K562 (cell line): ENCODE data around the gene MYCT1. TPM values are rescaled to one million over a fixed set of nuclear protein-coding genes. Genes with fewer than 3 reads are reported as not detected.

Experiments
- ATAC-seq: fragments of 200-7000 bp; cut with Tn5 transposase; 3 replicates; pipeline ENCODE4 v1.9.1; 2020; ENCODE audit warnings: moderate library complexity
- Bru-seq: library from RNA; stranded (reverse); fragments of 400-500 nt; gene quantifications from one replicate; lab custom pipeline; 2021; lab: Mats Ljungman, UMichigan
- BruChase-seq, 2 experiments: library from RNA; stranded (reverse); fragments of 400-500 nt; gene quantifications; one replicate each; lab custom pipeline; 2021; lab: Mats Ljungman, UMichigan
- BruUV-seq: library from RNA; stranded (reverse); fragments of 400-500 nt; replicated peaks from 2 replicates; lab custom pipeline; 2021; lab: Mats Ljungman, UMichigan
- CTCF ChIA-PET: fragments of 300-600 bp; formaldehyde crosslinking; extraction: SDS; loops from one replicate; lab custom pipeline; 2021; ENCODE audit warnings: low intra/inter-chr PET ratio; lab: Yijun Ruan, JAX
- POLR2A ChIA-PET: fragments of 300-600, 350-650 bp; sonication (Branson Sonifier 250); formaldehyde crosslinking; extraction: SDS; loops from one replicate; lab custom pipeline; 2021; ENCODE audit warnings: antibody characterized with exemption, inconsistent platforms; lab: Yijun Ruan, JAX
- DNase-seq, 4 experiments: peaks; one replicate each; pipeline versions ENCODE4 v3.0.0 to v3.0.0-alpha.2; 2011 to 2018; ENCODE audit warnings: low spot score in 3 of 4, mixed read lengths in 3 of 4; ENCODE audit errors: extremely low read depth in 1 of 4
- FAIRE-seq: peaks from 2 replicates; lab custom pipeline; 2011; peaks lifted over from hg19 to GRCh38; lab: Jason Lieb, UNC
- H2AFZ ChIP-seq: 2 replicates; pipeline ENCODE4 v1.6.0; 2011; ENCODE audit warnings: low read depth, low read length, control low read depth, inconsistent platforms
- H3K27ac ChIP-seq: fragments of 200-600 bp; 3 replicates; pipeline ENCODE4 v1.8.0; 2011; ENCODE audit warnings: low read depth, mild to moderate bottlenecking, control low read depth, inconsistent platforms, low read length, moderate library complexity, mixed read lengths; ENCODE audit errors: extremely low read depth
- H3K27me3 ChIP-seq, 2 experiments: fragments of 300-600 bp in 1 of 2; 2 replicates in 1 of 2; 3 replicates in 1 of 2; pipeline versions ENCODE4 v1.6.0 to v1.8.0; 2011; ENCODE audit warnings: inconsistent platforms in 2 of 2, low read length in 2 of 2, mild to moderate bottlenecking in 1 of 2, mixed read lengths in 1 of 2, moderate library complexity in 1 of 2; ENCODE audit not compliant: control insufficient read depth in 2 of 2, insufficient read depth in 2 of 2
- H3K36me3 ChIP-seq: fragments of 300-600 bp; 3 replicates; pipeline ENCODE4 v1.8.0; 2011; ENCODE audit warnings: mild to moderate bottlenecking, low read length, inconsistent platforms; ENCODE audit not compliant: control insufficient read depth, insufficient read depth
- H3K4me1 ChIP-seq, 2 experiments: fragments of 200-600 bp in 1 of 2; replicated peaks in 1 of 2; 2 replicates in 1 of 2; 3 replicates in 1 of 2; pipeline versions ENCODE4 v1.5.1 to v1.8.0; 2011; ENCODE audit warnings: inconsistent platforms in 2 of 2, low read length in 2 of 2, mild to moderate bottlenecking in 1 of 2, mixed read lengths in 1 of 2, moderate library complexity in 1 of 2; ENCODE audit not compliant: control insufficient read depth in 2 of 2, insufficient read depth in 2 of 2
- H3K4me2 ChIP-seq: 2 replicates; pipeline ENCODE4 v1.6.1; 2011; ENCODE audit warnings: low read length, control low read depth, inconsistent platforms, mixed read lengths; ENCODE audit not compliant: insufficient read depth
- H3K4me3 ChIP-seq: fragments of 200-600 bp; sonication (generic), shearing (Covaris generic); 2 replicates; pipeline ENCODE4 v1.5.1; 2016; ENCODE audit warnings: control low read depth, inconsistent platforms
- H3K79me2 ChIP-seq: fragments of 200-600 bp; 3 replicates; pipeline ENCODE4 v1.8.0; 2011; ENCODE audit warnings: low read length, inconsistent platforms; ENCODE audit not compliant: control insufficient read depth, insufficient read depth
- H3K9ac ChIP-seq, 2 experiments: 2 replicates each; pipeline versions ENCODE4 v1.6.0 to v1.6.1; 2011; ENCODE audit warnings: low read depth in 2 of 2, low read length in 2 of 2, control low read depth in 1 of 2, inconsistent platforms in 1 of 2, mild to moderate bottlenecking in 1 of 2, mixed read lengths in 1 of 2; ENCODE audit not compliant: insufficient read depth in 1 of 2
- H3K9me1 ChIP-seq: one replicate; pipeline ENCODE4 v1.6.0; 2011; ENCODE audit warnings: inconsistent platforms, mild to moderate bottlenecking, low read length, moderate library complexity; ENCODE audit not compliant: control insufficient read depth, insufficient read depth
- H3K9me3 ChIP-seq: replicated peaks from 2 replicates; pipeline ENCODE4 v1.5.1; 2011; ENCODE audit warnings: low read depth, low read length, inconsistent platforms; ENCODE audit not compliant: control insufficient read depth, insufficient read depth
- H4K20me1 ChIP-seq: replicated peaks from 2 replicates; pipeline ENCODE4 v1.6.1; 2011; ENCODE audit warnings: low read length, inconsistent platforms, mixed read lengths; ENCODE audit not compliant: control insufficient read depth, insufficient read depth
- ARID1B ChIP-seq: fragments of 450-650 bp; IDR thresholded peaks from 2 replicates; pipeline ENCODE4 v1.6.1; 2016; ENCODE audit warnings: antibody characterized with exemption, mild to moderate bottlenecking, inconsistent platforms
- CHCHD3 ChIP-seq: fragments of 250-450 bp; sonication (Bioruptor Pico); IDR thresholded peaks from 2 replicates; pipeline ENCODE4 v2.1.2; 2022; ENCODE audit warnings: mild to moderate bottlenecking
- FUS ChIP-seq: fragments of 200-400 bp; formaldehyde crosslinking; optimal IDR thresholded peaks from 2 replicates; pipeline ENCODE3; 2017; ENCODE audit warnings: low read depth, low read length
- HDAC6 ChIP-seq: IDR thresholded peaks from 2 replicates; pipeline ENCODE4 v1.6.1; 2012; ENCODE audit warnings: low read depth, mild to moderate bottlenecking, control low read depth, inconsistent platforms, low read length, moderate library complexity
- NR1H2 ChIP-seq: sonication (generic); formaldehyde crosslinking; IDR thresholded peaks from 2 replicates; pipeline ENCODE4 v1.4.0; 2020; ENCODE audit warnings: mild to moderate bottlenecking, missing genetic modification reagents
- PHF20 ChIP-seq: fragments of 450-650 bp; IDR thresholded peaks from 2 replicates; pipeline ENCODE4 v1.6.1; 2018; ENCODE audit not compliant: partially characterized antibody
- RFX5 ChIP-seq: IDR thresholded peaks from 2 replicates; pipeline ENCODE4 v1.6.1; 2011; ENCODE audit warnings: low read depth, mild to moderate bottlenecking, improper control_type of control experiment, low read length
- WGBS: fragments of 100-300 bp; shearing (Covaris generic); methylation state at CpG from one replicate; pipeline ENCODE4 v1.1.6; 2016; ENCODE audit warnings: low coverage, mixed read lengths; ENCODE audit not compliant: insufficient coverage; ENCODE audit errors: missing lambda C conversion rate; 5-methylcytosine and 5-hydroxymethylcytosine counted together
- in situ Hi-C: fragments of 300-500 bp; cut with MboI; formaldehyde crosslinking; loops from 4 replicates; pipeline ENCODE4 v1.15.0; 2018; ENCODE audit warnings: inconsistent platforms, mixed read lengths
- intact Hi-C: fragments of 100-400 bp; cut with micrococcal nuclease; formaldehyde crosslinking; loops from 2 replicates; pipeline ENCODE4 v1.14.2; 2022
- long read RNA-seq, 3 experiments: library from polyadenylated mRNA in 2 of 3; library from RNA in 1 of 3; unstranded in 2 of 3; stranded (forward) in 1 of 3; transcript quantifications; one replicate each; pipeline ENCODE4 v2.0.0, GENCODE V29; 2019 to 2022
- polyA minus RNA-seq, 3 experiments: library from RNA; depleted of rRNA, polyadenylated mRNA; stranded (reverse); fragments of >200 nt; gene quantifications; 2 replicates each; pipeline ENCODE4 v1.2.3, GENCODE V29; 2011
- polyA plus RNA-seq, 8 experiments: library from polyadenylated mRNA; depleted of rRNA in 4 of 8; stranded (reverse) in 5 of 8; unstranded in 3 of 8; fragments of >200 nt; fragmentation: Nextera tagmentation in 2 of 8; fragmentation: Illumina TruSeq in 1 of 8; extraction: Ambion mirVana in 2 of 8; extraction: Trizol in 1 of 8; gene quantifications; 2 replicates each; pipeline versions ENCODE4 v1.2.1 to v1.2.3, GENCODE V29; 2011 to 2014; ENCODE audit warnings: inconsistent platforms in 1 of 8, missing spikeins in 1 of 8
- total RNA-seq, 7 experiments: library from RNA; depleted of rRNA in 6 of 7; stranded (reverse); fragments of >200 nt in 6 of 7; fragmentation: Illumina TruSeq in 2 of 7; extraction: Trizol in 2 of 7; gene quantifications; 2 replicates each; pipeline versions ENCODE4 v1.2.1 to v1.2.3, GENCODE V29; 2011 to 2021; ENCODE audit warnings: low replicate concordance in 1 of 7
- TF ChIP-seq, protein P1 (sequence below): IDR thresholded peaks from 2 replicates; pipeline ENCODE4 v1.6.1; 2011; ENCODE audit not compliant: insufficient read length; ENCODE audit errors: extremely low read depth

The MYCT1 gene, protein sequence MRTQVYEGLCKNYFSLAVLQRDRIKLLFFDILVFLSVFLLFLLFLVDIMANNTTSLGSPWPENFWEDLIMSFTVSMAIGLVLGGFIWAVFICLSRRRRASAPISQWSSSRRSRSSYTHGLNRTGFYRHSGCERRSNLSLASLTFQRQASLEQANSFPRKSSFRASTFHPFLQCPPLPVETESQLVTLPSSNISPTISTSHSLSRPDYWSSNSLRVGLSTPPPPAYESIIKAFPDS
- 0.16 TPM in 1 of 2 replicates, not detected in the other for total RNA-seq (2011; cell fraction: chromatin; rRNA removed; ENCODE audit: low replicate concordance)
- total RNA-seq (2011; cell fraction: nucleolus; rRNA removed): not detected in 2 replicates
- not detected in 2 replicates for total RNA-seq (2011; cell fraction: nucleoplasm; rRNA removed)
- total RNA-seq (2014; rRNA removed) (0.12 TPM in 1 of 2 replicates, not detected in the other), total RNA-seq (2014; rRNA removed; fragmentation: Illumina TruSeq; extraction: Trizol) (0.11 and 0.16 TPM in 2 replicates), total RNA-seq (2015; rRNA removed; fragmentation: Illumina TruSeq; extraction: Trizol) (0.04 and 0.19 TPM in 2 replicates), total RNA-seq (2021) (not detected in 2 replicates), polyA plus RNA-seq (2011; rRNA removed) (0.08 and 0.73 TPM in 2 replicates), polyA plus RNA-seq (2014; fragmentation: Illumina TruSeq; extraction: Trizol) (0.12 and 0.15 TPM in 2 replicates), polyA plus RNA-seq (2014; fragmentation: Nextera tagmentation; extraction: Ambion mirVana) (under 1 TPM; 0.06 to 0.08 TPM), polyA plus RNA-seq (2014; rRNA removed) (0.28 TPM in 1 of 2 replicates, not detected in the other), polyA minus RNA-seq (2011; rRNA and poly(A)+ RNA removed) (0.48 TPM in 1 of 2 replicates, not detected in the other), Bru-seq, nascent RNA (percentile 16 among the genes with signal in this experiment), BruChase-seq, experiment 1, labeled RNA remaining after a 2-hour chase (percentile 11 among the genes with signal in this experiment), BruChase-seq, experiment 2, labeled RNA remaining after a 6-hour chase (percentile 10 among the genes with signal in this experiment)
- 0.04 and 0.96 TPM in 2 replicates for polyA plus RNA-seq (2011; cell fraction: cytosol; rRNA removed)
- 0.13 and 1.3 TPM in 2 replicates for polyA plus RNA-seq (2011; cell fraction: nucleus; rRNA removed)
- polyA plus RNA-seq (2012): 0.03 and 0.12 TPM in 2 replicates
- polyA minus RNA-seq (2011; cell fraction: cytosol; rRNA and poly(A)+ RNA removed): not detected in 2 replicates
- polyA minus RNA-seq (2011; cell fraction: nucleus; rRNA and poly(A)+ RNA removed): 0.56 TPM in 1 of 2 replicates, not detected in the other
- long read RNA-seq, experiment 1: 0 reads
- long read RNA-seq, experiment 2: 0 reads
- long read RNA-seq, experiment 3: 0 reads

DNA sequence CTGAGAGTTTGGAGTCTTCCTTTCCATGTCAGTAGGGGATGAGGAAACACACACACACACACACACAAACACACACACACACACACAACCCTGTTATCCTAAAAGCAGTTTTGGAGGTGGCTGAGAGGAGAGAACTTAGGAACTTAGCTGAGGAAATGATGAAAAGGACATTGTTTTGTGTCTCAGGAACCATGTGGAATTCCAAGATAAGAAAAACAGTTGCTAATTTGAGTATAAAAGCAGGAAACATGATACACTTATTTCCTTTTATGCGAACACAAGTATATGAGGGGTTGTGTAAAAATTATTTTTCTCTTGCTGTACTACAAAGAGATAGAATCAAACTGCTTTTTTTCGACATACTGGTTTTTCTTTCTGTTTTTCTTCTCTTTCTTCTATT is at the start of gene MYCT1:
MYCT1 (plus strand) TSS at position 264 of the 400 bp plus-strand sequence; CDS start at position 270, 6 bp downstream.
- Histone ChIP-seq H3K4me2 (no peak within 1 kb of the TSS), H3K27me3 (no peaks in the 10 kb centered on the region), H2AFZ (no peak within 1 kb of the TSS), H3K27ac (no peak within 1 kb of the TSS), H3K9ac (no peak within 1 kb of the TSS), H4K20me1 (no peaks in the 10 kb centered on the region), H3K4me1 (no peaks in the 10 kb centered on the region), H3K9me1 (no peaks in the 10 kb centered on the region), H3K4me3 (no peak within 1 kb of the TSS), H3K36me3 (no peaks in the 10 kb centered on the region), H3K79me2 (no peaks in the 10 kb centered on the region), H3K9me3 (no peaks in the 10 kb centered on the region)
- intact Hi-C loops (no loop called here), in situ Hi-C loops (no loop called here)
- FAIRE-seq (no peak), DNase-seq (no peak), ATAC-seq (no peak)
- ChIA-PET POLR2A (no interaction called here), CTCF (no interaction called here)
- BruUV-seq: no TSS peak
- 12% methylated on average over 2 of the region's 2 CpGs for WGBS
- TF ChIP-seq, protein P1, sequence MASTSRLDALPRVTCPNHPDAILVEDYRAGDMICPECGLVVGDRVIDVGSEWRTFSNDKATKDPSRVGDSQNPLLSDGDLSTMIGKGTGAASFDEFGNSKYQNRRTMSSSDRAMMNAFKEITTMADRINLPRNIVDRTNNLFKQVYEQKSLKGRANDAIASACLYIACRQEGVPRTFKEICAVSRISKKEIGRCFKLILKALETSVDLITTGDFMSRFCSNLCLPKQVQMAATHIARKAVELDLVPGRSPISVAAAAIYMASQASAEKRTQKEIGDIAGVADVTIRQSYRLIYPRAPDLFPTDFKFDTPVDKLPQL: no peak
- TF ChIP-seq HDAC6 (no peak), PHF20 (no peak), NR1H2 (CRISPR knock-in tag) (no peak), CHCHD3 (CRISPR knock-in tag) (no peak), RFX5 (no peak), ARID1B (no peak), FUS (no peak)
